AG04449 (cell line): Measurements from ENCODE around the gene ZRANB3.
"Not testable (repeated sequence)": the region's sequence is repeated elsewhere in the genome, so short reads cannot be mapped to it uniquely, and the experiment has no call there.

ENCODE experiments used
- CTCF ChIA-PET: fragments of 350-600 bp; formaldehyde crosslinking; extraction: SDS; loops from one replicate; lab custom pipeline; 2021; ENCODE audit warnings: antibody characterized with exemption; lab: Yijun Ruan, JAX
- POLR2A ChIA-PET: fragments of 400-600, 350-600 bp; formaldehyde crosslinking; extraction: SDS; loops from one replicate; lab custom pipeline; 2020; ENCODE audit warnings: antibody characterized with exemption, inconsistent platforms; lab: Yijun Ruan, JAX
- DNase-seq: peaks from one replicate; pipeline ENCODE4 v3.0.0-alpha.2; 2010; ENCODE audit warnings: low read depth, low spot score
- H3K4me3 ChIP-seq: 2 replicates; pipeline ENCODE4 v1.5.1; 2011; ENCODE audit warnings: low read depth, mild to moderate bottlenecking, control low read depth, low read length
- TF ChIP-seq, protein P1 (sequence below): IDR thresholded peaks from one replicate; pipeline ENCODE4 v1.5.1; 2011; ENCODE audit warnings: mild to moderate bottlenecking, moderate library complexity, low read length, control low read depth, inconsistent platforms; ENCODE audit not compliant: insufficient read depth; ENCODE audit errors: missing control alignments

ZRANB3 gene

DNA sequence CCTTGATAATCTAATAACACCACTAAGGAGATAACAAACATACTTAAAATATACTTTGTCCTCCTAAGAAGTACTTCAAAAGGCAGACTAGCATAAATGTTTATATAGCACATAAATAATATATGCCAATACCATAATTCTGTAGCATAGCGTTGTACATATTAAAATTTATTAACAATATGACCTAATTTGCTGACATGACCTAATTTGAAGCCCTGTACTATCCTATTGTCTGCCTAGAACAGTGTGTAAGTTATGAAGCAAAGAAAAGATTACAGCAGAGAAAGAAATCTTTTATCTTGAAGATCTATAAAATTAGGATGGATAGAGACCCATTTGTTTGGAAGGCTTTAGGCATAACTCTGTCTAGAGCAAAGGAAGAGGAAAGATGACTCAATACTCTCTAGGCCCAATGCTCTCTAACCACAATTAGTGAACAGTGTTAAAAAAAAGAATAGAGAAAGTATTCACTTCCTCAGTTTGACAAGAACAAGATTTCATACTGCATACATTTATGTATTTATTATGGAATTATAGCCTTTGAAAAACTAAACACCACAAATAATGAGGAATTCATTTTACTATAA lies 231.3 kb downstream of the ZRANB3 start:
- H3K4me3 ChIP-seq: no peak overlapping the region
- no peak for DNase-seq
- POLR2A ChIA-PET: no interaction called here
- TF ChIP-seq, protein P1, sequence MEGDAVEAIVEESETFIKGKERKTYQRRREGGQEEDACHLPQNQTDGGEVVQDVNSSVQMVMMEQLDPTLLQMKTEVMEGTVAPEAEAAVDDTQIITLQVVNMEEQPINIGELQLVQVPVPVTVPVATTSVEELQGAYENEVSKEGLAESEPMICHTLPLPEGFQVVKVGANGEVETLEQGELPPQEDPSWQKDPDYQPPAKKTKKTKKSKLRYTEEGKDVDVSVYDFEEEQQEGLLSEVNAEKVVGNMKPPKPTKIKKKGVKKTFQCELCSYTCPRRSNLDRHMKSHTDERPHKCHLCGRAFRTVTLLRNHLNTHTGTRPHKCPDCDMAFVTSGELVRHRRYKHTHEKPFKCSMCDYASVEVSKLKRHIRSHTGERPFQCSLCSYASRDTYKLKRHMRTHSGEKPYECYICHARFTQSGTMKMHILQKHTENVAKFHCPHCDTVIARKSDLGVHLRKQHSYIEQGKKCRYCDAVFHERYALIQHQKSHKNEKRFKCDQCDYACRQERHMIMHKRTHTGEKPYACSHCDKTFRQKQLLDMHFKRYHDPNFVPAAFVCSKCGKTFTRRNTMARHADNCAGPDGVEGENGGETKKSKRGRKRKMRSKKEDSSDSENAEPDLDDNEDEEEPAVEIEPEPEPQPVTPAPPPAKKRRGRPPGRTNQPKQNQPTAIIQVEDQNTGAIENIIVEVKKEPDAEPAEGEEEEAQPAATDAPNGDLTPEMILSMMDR: no peak
- CTCF ChIA-PET: no interaction called here

DNA sequence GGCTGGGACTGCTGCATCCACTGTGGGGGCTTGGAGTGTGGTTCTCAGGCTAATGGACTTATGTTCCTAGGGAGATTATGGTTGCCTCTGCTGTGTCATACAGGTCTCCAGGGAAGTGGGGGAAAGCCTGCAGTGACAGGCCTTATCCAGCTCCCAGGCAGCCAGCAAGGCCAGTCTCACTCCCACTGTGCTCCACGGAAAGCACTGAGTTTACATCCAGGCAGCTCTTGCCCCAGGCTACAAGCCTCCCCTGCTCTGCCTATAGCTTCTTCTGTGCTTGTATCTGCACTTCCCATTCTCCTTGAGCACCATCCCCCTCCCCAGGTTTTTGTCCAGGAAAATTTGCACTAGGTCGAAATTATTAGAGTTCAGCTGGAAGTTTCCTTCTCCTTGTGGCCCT lies 231.9 kb downstream of the ZRANB3 start:
- no peak overlapping the region for H3K4me3 ChIP-seq
- CTCF ChIA-PET: no interaction called here
- DNase-seq: no peak
- TF ChIP-seq, protein P1: no peak
- POLR2A ChIA-PET: no interaction called here

DNA sequence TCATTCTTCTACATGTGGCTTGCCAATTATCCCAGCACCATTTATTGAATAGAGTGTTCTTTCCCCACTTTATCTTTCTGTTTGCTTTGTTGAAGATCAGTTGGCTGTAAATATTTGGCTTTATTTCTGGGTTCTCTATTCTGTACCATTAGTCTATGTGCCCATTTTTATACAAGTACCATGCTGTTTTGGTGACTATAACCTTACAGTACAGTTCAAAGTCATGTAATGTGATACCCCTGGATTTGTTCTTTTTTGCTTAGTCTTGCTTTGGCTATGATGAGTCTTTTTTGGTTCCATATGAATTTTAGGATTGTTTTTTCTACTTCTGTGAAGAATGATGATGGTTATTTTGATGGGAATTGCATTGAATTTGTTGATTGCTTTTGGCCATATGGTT lies 243.9 kb downstream of the ZRANB3 start:
- POLR2A ChIA-PET, DNase-seq, H3K4me3 ChIP-seq, CTCF ChIA-PET: not testable (repeated sequence)

DNA sequence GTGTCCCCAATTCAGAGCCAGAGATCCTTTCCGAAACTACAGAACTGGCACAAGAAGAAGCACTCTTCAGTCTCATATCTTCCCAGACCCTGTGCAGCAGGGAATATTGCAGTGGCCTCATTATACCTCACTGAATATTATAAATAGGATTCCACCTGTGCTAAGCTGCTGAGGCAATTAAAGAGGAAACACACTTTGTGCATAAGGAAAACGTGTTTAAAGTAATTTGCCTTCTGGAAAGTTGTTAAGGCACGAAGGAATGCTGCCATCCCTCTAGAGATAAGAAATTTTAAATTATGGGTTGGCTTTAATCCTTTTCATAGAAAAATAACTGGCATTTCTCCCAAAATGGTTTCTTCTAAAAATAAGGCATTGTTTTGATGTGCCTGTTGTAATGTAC lies 245.6 kb downstream of the ZRANB3 start:
- DNase-seq: no peak
- CTCF ChIA-PET: no interaction called here
- no peak overlapping the region for H3K4me3 ChIP-seq
- TF ChIP-seq, protein P1: no peak
- POLR2A ChIA-PET: no interaction called here

DNA sequence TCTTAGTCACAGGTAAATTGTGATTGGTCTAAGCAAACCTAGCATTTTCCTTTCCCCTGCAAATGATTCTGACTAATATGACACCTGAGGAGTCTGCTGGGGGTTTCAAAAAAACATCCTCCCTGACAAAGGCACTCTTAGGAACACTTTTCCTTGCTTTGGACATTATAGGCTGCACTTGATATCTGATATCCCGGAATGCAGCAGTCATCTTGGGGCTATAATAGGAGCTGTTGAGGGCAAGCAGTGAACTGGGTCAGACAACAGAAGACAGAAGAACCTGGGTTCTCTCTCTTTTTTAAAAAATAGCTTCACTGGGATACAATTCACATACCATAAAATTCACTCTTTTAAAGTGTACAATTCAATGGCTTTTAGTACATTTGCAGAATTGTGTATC lies 249.6 kb downstream of the ZRANB3 start:
- DNase-seq: no peak
- H3K4me3 ChIP-seq: no peak overlapping the region
- TF ChIP-seq, protein P1: no peak
- ChIA-PET POLR2A (no interaction called here), CTCF (no interaction called here)

DNA sequence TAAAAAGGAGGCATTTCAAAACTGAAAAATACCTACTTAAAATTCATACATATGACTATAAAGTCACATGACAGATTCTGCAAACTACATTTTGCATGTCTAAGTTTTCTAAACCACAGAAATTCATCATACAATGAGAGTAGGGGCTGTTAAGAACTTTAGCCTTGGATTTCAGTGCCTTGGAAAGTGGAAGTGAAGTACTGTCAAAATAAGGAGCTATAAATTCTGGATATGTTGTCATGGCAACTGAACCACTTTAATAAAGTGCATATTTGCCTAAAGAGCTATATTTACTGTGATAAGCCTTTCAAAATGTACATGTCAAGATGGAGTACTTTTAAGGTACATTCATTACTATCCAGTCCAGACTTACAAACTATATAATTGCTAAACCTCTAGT lies 251.8 kb downstream of the ZRANB3 start:
- DNase-seq: no peak
- ChIA-PET CTCF (no interaction called here), POLR2A (no interaction called here)
- TF ChIP-seq, protein P1: no peak
- no peak overlapping the region for H3K4me3 ChIP-seq

DNA sequence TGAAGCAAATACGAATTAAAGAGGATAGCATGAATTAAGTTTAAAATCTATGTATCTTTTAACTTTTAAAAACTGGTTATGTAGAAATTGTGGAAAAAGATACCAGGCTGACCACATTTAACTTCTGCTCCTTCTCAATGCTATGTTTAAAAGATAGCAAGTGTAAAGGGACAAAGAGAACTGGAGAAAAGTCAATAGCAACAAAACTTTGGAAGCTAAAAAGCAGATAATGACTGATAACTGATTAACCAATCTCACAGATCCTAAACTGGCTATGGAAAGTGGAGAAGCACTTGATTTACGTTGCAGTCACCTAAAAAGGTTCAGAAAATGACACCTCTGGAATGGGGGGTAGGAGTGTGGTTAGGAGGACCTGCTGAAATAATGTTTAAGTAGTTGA lies 254.5 kb downstream of the ZRANB3 start:
- POLR2A ChIA-PET: no interaction called here
- CTCF ChIA-PET: no interaction called here
- TF ChIP-seq, protein P1: no peak
- no peak overlapping the region for H3K4me3 ChIP-seq
- DNase-seq: no peak
